GM18505 (cell line): ENCODE results near the gene DRGX.

Experiments used
- ATAC-seq: cut with Tn5 transposase; IDR thresholded peaks from one replicate; pipeline ENCODE4 v1.9.1; 2021; ENCODE audit not compliant: unreplicated experiment
- POLR2A ChIP-seq: IDR thresholded peaks from 4 replicates; pipeline ENCODE4 v1.6.1; 2011; ENCODE audit warnings: borderline replicate concordance; ENCODE audit not compliant: insufficient read depth, insufficient read length; ENCODE audit errors: extremely low read depth

DRGX gene

GRCh38 chr10:49356944-49357343 lies 38.9 kb downstream of the DRGX start:
- TF ChIP-seq POLR2A, result no peak
- no peak for ATAC-seq

- ATAC-seq, result no peak
- TF ChIP-seq POLR2A, result no peak
Measured at GRCh38 chr10:49356181-49356580, 39.7 kb downstream of the DRGX start.

DNA sequence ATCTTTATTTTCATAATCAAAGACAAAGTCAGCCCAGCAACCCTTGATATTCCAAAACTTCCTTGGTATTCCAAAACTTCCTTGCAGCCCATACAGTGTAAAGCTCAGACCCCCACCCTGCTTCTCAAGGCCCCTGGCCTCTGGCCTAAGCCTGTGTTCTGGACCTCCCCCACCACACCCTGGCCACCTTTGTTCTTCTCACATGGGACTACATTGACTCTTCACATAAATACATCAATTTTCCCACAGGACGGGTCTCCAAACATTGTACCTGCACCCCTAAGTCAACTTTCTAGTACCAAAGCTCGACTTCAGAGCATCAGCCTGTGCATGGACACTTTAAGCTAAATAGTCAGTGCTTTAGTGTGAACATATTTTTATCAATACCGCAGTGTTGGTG lies 40.7 kb downstream of the DRGX start:
- ATAC-seq, result no peak
- TF ChIP-seq POLR2A, result no peak

GRCh38 chr10:49354593-49354992 lies 41.3 kb downstream of the DRGX start:
- ATAC-seq, result no peak
- no peak for TF ChIP-seq POLR2A

GRCh38 chr10:49353895-49354566 lies 41.9 kb downstream of the DRGX start:
- TF ChIP-seq POLR2A, result no peak
- ATAC-seq, result no peak

- no peak for TF ChIP-seq POLR2A
- no peak for ATAC-seq
Measured at GRCh38 chr10:49353026-49353894, 42.6 kb downstream of the DRGX start.

DNA sequence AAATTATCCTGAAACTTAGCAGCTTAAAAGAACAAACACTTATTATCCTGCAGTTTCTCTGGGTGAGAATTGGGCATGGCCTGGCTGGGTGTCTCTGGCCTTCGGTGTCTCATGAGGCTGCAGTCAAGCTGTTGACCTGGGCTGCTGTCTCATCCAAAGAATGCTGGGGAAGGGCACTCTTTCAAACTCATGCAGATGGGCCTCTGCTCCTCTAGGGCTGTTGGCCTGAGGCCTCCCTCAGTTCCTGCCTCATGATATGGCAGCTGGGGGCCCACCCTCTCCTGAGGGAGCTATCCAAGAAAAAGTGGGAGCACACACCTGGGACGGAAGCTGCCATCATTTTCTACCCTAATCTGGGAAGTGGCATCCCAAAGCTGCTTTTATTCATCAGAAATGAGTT lies 43.6 kb downstream of the DRGX start:
- ATAC-seq, result no peak
- no peak for TF ChIP-seq POLR2A

DNA sequence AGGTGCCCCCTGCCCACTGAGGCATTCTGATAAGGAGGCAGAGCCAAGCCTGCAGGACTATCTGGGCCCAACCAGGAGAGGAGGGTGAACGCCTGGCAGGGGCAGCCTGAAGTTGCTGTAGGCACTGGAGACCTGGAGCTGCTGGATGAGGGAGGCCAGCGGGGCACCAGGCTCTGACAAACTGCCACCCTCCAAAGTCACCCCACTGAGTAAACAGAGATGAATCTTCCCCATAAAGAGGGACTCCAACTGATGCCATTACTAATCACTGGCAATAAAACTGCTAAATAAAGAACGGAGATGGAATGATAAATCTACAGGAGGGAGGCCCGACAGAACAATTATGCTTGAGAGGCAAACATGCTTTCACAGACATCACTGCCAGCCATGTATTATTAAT lies 44.2 kb downstream of the DRGX start:
- no peak for ATAC-seq
- no peak for TF ChIP-seq POLR2A

- no peak for ATAC-seq
- no peak for TF ChIP-seq POLR2A
Measured at GRCh38 chr10:49350846-49351532, 44.9 kb downstream of the DRGX start.

DNA sequence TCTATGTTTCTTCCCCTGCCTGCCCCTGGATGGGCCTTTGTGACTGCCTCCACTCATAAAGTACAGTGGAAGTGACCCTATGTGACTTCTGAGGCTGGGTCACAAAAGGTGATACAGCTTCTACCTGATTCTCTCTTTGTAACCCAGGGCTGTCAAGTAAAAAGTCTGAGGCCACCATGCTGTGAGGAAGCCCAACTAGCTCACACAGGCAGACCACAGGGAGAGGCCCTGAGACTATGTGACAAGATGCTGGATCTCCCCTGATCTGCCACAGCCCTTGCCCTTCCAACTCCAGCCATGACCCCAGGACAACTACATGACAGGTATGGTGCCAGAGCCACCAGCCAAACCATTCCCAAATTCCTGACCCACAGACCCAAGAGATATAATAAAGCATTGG lies 45.8 kb downstream of the DRGX start:
- no peak for TF ChIP-seq POLR2A
- no peak for ATAC-seq

- no peak for TF ChIP-seq POLR2A
- ATAC-seq, result no peak
Measured at GRCh38 chr10:49349390-49349789, 46.5 kb downstream of the DRGX start.

- no peak for ATAC-seq
- no peak for TF ChIP-seq POLR2A
Measured at GRCh38 chr10:49348593-49348992, 47.3 kb downstream of the DRGX start.

GRCh38 chr10:49347827-49348226 lies 48.1 kb downstream of the DRGX start:
- ATAC-seq, result no peak
- no peak for TF ChIP-seq POLR2A

DNA sequence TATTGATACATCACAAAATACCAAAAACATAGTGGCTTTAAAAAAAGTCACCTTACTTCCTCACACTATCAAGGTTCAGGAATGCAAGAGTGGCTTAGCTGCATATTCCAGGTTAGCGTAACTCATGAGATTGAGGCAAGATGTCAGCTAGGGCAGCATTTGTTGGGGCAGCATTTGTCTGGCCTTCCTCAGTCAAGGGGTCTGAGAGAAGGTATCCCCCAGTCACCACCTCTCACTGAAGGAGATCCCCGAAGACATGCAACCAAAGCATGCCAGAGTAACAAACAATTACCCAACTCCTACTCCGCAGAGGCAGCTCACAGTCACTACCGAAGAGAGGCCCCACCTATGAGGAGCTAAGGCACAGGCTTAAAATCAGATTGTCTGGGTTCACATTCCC lies 48.5 kb downstream of the DRGX start:
- ATAC-seq, result no peak
- no peak for TF ChIP-seq POLR2A

DNA sequence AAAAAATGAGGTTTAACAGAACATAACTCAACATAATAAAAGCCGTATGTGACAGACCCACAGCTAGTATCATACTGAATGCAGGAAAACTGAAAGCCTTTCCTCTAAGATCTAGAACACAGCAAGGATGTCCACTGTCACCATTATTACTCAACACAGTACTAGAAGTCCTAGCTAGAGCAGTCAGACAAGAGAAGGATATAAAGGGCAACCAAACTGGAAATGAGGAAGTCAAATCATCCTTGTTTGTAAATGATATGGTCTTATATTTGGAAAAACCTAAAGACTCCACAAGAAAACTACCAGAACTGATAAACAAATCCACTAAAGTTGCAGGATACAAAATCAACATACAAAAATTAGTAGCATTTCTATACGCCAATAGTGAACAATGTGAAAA lies 51.0 kb downstream of the DRGX start:
- TF ChIP-seq POLR2A, result no peak
- ATAC-seq, result no peak

GRCh38 chr10:49338604-49339003 lies 57.3 kb downstream of the DRGX start:
- no peak for TF ChIP-seq POLR2A
- no peak for ATAC-seq
